HG03521 (cell line): ENCODE results near the gene C17orf114.
A peak's percentile ranks its signal among the peaks of the same experiment; 100 is the strongest.

Experiments
- ATAC-seq: cut with Tn5 transposase; IDR thresholded peaks from one replicate; pipeline ENCODE4 v1.9.1; 2021; ENCODE audit warnings: mild to moderate bottlenecking, moderate library complexity; ENCODE audit not compliant: unreplicated experiment

The C17orf114 gene

GRCh38 chr17:4802228-4802627 is at the start of gene C17orf114:
Gene C17orf114 (minus strand): TSS chr17:4802328.
- ATAC-seq = no peak

GRCh38 chr17:4851084-4851483 is 49.0 kb upstream of the C17orf114 start:
- ATAC-seq = no peak

GRCh38 chr17:4850246-4850645 is 48.1 kb upstream of the C17orf114 start:
- ATAC-seq = no peak

DNA sequence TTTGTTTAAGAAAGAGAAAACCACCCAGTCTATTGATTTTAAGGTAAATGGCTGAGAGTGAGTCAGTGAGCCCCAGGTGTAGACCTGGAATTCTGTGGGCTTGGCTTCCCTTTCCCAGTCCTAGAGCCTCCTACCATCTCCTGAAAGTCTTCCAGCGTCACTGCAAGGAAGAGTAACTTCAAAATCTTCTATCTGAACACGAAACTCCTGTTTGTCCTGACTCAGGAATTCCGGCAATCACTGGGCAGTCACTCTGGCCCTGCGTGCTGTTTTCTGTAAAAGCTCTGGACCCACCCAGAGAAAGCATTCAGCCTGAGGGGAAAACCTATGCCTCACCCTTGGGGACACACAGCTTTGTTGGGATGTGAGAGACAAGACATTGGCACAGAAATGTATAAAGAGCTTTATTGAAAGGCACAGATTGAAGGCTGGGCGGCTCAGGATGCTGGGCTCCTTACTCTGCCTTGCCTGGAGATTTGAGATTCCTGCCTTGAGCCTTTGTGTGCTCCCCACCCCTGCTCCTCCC is 46.9 kb upstream of the C17orf114 start:
- ATAC-seq = no peak

GRCh38 chr17:4846635-4847390 is 44.7 kb upstream of the C17orf114 start:
- no peak for ATAC-seq

GRCh38 chr17:4845118-4845517 is 43.0 kb upstream of the C17orf114 start:
- ATAC-seq = no peak

DNA sequence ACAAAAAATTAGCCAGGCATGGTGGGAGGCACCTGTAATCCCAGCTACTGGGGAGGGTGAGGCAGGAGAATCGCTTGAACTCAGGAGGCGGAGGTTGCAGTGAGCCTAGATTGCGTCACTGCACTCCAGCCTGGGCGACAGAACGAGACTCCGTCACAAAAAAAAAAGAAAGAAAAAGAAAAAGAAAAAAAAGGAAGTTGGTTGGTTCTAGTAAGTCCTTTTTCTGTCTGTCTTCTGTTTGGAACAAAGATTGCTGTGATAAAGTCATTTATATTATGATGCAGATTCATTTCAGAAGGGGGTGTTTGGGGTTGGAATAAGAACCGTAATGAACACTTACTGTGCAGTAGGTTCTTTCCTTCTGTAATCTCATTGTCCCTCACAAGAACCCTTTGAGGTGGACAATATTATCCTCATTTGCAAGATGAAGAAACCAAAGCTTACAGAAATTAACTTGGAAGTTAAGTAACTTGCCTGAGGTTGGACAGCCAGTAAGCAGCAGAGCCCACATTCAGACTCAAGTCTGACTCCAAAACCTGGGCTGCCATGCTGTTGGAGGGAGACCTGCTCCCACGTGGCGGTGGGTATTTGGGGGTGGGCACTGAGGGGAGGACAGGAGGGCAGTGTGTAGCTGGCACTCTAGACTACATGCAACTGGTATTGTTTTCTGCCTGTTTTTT is 41.3 kb upstream of the C17orf114 start:
- ATAC-seq = no peak

DNA sequence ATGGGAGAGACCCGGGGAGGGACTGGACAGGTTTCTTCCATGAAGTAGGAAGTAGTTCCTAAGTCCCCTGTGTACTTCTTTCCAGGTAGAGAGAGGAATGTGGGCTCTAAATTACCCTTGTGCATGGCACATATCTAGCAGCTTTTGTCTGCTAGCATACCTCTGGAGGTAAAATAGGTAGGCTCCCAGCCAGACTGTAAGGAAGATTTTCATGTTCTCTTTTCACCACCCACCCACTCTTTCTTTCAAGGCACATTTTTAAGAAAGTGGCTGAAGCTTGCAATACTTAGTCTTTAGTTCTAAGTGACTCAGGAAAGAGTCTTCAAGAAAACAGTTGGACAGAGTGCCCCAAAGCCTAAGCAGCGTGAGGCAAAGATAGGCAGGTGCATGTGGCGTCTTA is 40.2 kb upstream of the C17orf114 start:
- ATAC-seq = no peak

DNA sequence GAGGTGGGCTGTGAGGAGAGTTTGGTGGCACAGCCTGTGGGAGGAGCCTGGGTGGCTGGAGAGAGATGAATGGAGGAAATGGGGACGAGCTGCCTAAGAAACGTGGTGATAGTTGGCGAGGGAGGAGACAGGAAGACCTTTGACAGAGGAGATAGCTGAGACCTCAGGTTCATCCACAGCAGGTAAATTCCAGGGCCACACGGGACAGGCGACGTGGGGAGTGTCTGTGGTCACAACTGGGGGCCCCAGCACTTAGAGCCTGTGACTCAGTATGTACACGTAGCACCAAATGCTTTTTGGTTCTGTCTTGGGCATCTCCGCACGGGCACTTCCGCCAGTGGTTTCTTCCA is 38.7 kb upstream of the C17orf114 start:
- no peak for ATAC-seq

DNA sequence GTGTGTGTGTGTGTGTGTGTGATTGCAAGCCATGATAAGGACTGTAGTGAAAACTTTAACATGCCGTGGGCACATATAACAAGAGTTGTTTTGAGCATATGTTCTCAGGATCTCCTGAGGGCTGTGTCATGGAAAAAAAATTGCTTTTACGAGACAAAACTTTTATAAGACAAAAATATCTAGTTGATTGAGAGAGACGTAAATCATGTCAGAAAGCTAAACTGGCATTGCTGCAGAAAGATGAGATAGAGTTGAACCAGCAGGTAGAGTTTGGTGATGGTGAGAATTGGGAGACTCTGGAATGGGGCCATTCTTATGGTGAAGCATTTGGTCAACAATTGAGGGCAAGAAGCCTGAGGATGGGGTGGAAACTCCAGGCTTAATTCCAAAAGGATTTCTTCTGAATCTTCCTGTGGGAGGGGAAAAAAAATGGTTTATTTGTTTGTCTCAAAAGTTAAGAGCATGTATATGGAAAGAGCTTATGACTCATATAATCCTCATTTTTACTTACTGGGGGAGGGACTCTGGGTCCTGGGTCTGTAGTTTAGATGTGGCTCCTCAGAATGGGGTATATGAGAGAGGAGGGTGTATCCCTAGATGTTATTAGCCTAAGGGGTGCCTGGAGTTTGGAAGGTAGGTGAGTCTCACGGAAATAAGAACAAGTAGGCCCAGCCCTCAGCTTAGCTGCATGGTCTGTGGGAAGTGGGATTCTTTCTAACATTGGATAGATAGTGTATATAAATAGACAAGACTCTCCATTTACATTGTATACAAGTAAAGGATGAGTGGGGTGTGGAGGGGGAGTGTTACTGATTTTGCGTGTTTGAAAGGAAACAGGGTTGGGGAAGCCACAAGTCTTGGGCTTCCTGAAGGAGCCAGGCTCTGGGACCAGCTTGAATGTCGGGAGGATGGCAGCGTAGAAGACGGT is 38.1 kb upstream of the C17orf114 start:
- ATAC-seq = no peak

DNA sequence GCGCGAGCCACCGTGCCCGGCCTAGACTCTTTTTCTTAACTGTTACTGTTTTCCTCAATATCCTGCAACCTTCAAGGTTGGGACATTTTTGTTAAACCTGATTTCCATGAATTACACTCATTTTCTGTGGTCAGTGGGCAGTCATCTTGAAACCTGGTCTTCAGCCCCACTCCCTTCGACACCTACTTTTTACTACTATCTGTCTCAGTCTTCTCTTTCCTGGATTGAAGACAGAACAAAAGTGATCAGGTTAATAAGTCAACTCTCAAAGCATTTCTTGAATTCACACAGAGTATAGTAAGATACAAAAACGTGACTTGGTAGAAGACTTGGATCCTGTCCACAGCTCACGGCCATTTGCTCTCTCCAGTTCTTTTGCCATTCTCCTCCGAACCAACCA is 37.1 kb upstream of the C17orf114 start:
- ATAC-seq = no peak

DNA sequence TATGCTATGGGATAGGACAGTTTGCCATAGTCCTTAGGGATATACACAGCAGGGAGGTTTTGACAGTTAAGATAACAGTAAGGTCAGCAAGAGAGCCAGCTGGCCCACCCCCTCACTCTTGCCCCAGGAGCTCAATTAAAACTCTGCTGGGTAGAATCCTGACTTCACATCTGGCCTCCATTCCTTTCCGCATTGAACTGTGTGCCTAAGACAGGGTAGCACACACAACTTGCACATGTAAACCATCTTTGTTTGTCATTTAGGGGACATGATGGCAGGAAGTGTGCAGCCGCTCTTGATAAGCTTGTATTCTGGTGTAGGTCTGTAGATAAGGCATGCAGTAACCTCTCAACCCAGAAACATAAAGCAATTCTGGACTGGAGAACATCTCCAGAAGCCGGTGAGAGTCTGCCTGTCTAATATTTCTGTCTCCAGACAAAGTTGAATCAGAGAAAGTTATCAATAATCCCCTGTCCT is 36.2 kb upstream of the C17orf114 start:
- ATAC-seq = no peak

DNA sequence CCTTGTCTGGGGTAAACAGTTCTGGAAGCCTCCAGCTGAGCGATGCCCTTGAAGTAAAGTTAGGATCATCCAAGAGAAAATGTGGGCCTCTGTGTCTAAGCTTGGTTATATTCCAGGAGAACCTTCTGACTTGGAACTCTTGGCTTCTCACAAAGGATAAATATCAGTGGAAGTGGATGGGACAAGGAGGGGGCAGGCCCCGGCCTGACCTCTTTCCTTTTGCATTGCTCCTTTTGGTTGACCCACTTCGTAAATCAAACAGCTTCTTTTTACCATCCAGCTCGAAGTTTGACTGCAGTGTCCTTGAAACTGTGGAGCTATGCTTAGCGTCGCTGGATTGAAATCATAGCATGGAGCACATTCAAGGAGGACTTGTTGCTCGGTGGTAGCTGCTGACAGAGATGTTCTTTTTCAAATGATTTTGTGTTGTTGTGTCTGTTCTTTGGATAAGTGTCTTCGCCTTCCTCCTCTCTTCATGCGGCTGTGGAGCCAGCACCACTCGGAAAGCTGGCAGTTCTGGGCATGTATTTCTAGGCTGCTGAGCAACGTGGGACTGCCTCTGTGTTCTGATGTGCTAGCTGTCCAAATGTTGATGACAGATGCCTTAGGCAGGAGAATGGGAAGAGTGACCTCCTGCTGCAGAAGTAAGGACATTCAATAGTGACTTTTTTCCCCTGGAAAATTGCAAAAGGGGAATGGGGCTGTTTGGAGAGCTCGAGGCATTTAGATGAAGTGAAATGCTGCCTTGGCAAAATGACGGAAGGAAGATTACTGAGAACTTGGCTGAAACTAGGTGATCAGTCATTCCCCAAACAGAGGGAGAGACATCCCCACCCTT is 35.6 kb upstream of the C17orf114 start:
- no peak for ATAC-seq

DNA sequence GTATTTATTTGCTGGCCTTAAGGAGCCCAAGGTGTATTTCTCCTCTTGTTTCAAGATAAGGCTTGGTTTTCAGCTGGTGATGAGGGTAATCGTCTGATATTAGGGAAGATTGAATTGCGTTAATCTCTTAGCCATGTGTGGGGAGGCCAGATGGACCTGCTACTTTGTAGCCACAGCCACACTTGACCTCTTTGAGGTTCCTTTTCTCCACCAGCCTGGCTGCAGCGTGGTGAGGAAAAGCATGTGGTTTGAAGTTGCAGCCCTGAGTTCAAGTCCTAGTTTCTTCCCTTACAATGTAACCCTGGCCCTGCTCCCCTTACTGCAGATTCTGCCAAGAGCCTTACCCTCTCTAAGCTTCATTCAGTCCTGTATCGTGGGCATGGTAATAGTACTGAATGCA is 34.1 kb upstream of the C17orf114 start:
- ATAC-seq = no peak

- ATAC-seq = no peak
These were observed 32.5 kb upstream of the C17orf114 start for GRCh38 chr17:4834681-4835020.

GRCh38 chr17:4833941-4834680 is 32.0 kb upstream of the C17orf114 start:
- no peak for ATAC-seq

- ATAC-seq = peak; percentile 93
These were observed 31.2 kb upstream of the C17orf114 start, which contains the start of gene MINK1 for GRCh38 chr17:4833178-4833940. Gene MINK1 (plus strand): TSS chr17:4833340. CDS start chr17:4833584, 244 bp downstream.

- ATAC-seq = peak; percentile 9
These were observed 30.7 kb upstream of the C17orf114 start for GRCh38 chr17:4832829-4833177.

- no peak for ATAC-seq
These were observed 25.3 kb upstream of the C17orf114 start for GRCh38 chr17:4827399-4827798.
